ENCODE measurements around the gene FNDC11. TPM values are rescaled to one million over a fixed set of nuclear protein-coding genes. Genes with fewer than 3 reads are reported as not detected.

Gene FNDC11
- total RNA-seq, 5 donors from 2014 or later (not counting 1 experiment from before 2014, with no cell fraction given) = 0.38 to 1.8 (median 0.70) TPM

DNA sequence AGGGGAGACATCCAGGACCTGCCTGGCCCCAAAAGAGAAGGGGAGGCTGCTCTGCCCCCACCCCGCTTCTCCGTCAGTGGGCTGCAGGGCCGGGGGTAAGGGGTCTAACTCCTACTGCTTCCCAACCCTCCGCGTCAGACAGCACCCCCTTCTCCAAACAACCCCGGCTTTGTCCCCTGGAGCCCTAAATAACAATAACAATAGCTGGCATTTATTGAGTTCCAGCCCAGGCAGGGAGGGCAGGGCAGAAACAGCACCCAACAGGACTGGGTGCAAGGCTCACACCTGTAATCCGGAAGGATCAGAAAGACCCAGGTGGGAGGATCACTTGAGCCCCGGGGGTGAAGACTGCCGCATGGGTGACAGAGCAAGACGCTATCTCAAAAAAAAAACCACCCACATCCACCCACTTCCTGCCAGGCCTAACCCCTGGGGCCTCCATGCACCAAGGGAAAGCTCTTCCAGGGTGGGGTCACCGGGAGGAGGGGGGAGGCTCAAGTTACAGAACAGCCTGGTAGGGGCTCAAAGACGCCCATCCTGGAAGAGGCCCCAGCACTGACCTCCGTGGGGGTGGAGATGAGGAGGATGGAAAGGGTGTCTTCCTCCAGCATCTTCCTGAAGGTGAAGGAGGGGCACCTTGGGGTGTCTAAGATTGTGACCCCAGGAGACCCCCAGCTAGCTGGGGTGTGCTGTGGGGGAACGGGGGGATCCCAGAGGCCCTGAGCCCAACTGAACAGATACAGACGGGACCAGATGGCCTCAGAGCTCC lies 1.3 kb upstream of the FNDC11 start:
- Histone ChIP-seq H3K4me1 (ENCODE audit: control insufficient read depth in 1 of 2, extremely low read depth in 1 of 2, insufficient read depth in 2 of 2, low read length in 2 of 2) (peaks cover 22 to 37% of the 10 kb centered on the region in 2 experiments), H3K27me3 (replicated peaks in 1 of 2; ENCODE audit: control insufficient read depth in 2 of 2, extremely low read depth in 1 of 2, insufficient read depth in 2 of 2, low read length in 1 of 2) (peaks cover 0 to 36% of the 10 kb centered on the region in 2 experiments), H3K36me3 (ENCODE audit: control insufficient read depth in 2 of 2, extremely low read depth in 1 of 2, insufficient read depth in 1 of 2, low read length in 1 of 2) (no peaks in the 10 kb centered on the region), H3K4me3 (ENCODE audit: control insufficient read depth in 1 of 2, extremely low read depth in 1 of 2, low read length in 1 of 2) (peak overlapping the region; percentile 54 to 61), H3K27ac (ENCODE audit: low read length) (peak overlapping the region; percentile 86), H3K9me3 (no peaks in the 10 kb centered on the region)
- CTCF ChIA-PET = interaction anchor here in 1 of 2 donors (0.9 to 1.0 kb wide), 2 partner anchors 15 to 89 kb away, joined by 3 read pairs; no protein-coding TSS in a partner anchor
- WGBS (ENCODE audit: insufficient coverage) = 10% methylated on average over 5 of the region's 15 CpGs
- peaks cover 0 to 6% of the 10 kb centered on the region in 2 donors for H3K27me3 Mint-ChIP-seq
- H3K27ac Mint-ChIP-seq = peak overlapping the region; percentile 88 to 90
- H3K36me3 Mint-ChIP-seq = no peaks in the 10 kb centered on the region
- peaks cover 12 to 31% (median 18%) of the 10 kb centered on the region in 3 donors for H3K4me1 Mint-ChIP-seq
- peak; percentile 28 to 79 (median 57) for DNase-seq
- H3K4me3 Mint-ChIP-seq = peak overlapping the region; percentile 59 to 76 (median 61)
- ATAC-seq (replicated peaks in 1 of 4) = peak; percentile 49 to 69 (median 64)
- POLR2A ChIA-PET = interaction anchor here (0.6 to 0.8 kb wide), 3 partner anchors 21 to 457 kb away, joined by 3 read pairs; partner anchors contain the start of gene SAMD10 (in 1 of the 2)
- no peaks in the 10 kb centered on the region for H3K9me3 Mint-ChIP-seq

DNA sequence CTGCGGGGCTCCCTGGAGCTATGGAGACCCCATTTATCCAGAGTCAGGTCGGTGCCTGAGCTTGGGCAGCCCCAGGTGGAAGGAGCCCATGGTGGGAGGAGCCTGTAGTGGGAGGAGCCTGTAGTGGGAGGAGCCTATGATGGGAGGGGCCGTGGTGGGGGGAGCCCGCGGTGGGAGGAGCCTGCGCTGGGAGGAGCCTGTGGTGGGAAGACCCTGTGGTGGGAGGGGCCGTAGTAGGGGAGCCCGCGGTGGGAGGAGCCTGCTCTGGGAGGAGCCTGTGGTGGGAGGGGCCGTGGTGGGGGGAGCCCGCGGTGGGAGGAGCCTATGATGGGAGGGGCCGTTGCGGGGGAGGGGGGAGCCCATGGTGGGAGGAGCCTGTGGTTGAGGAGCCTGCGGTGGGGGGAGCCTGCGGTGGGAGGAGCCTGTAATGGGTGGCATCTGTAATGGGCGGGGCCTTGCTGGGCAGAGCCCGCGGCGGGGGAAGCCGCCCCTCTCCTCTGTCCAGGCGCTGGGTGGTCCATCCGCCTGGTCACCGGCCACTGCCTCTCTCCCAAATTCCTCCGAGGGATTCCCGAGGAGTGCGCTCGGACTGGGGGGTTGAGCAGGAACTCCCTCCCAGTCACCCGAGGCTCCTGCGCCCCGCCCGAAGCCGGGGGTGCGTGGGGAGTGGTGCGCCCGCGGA lies 567 bp upstream of the FNDC11 start:
- Histone ChIP-seq H3K27me3 (replicated peaks in 1 of 2; ENCODE audit: control insufficient read depth in 2 of 2, extremely low read depth in 1 of 2, insufficient read depth in 2 of 2, low read length in 1 of 2) (peaks cover 0 to 29% of the 10 kb centered on the region in 2 experiments), H3K4me3 (ENCODE audit: control insufficient read depth in 1 of 2, extremely low read depth in 1 of 2, low read length in 1 of 2) (peak overlapping the region; percentile 54 to 61), H3K9me3 (no peaks in the 10 kb centered on the region), H3K27ac (ENCODE audit: low read length) (peak overlapping the region; percentile 86), H3K4me1 (ENCODE audit: control insufficient read depth in 1 of 2, extremely low read depth in 1 of 2, insufficient read depth in 2 of 2, low read length in 2 of 2) (peaks cover 19 to 37% of the 10 kb centered on the region in 2 experiments), H3K36me3 (ENCODE audit: control insufficient read depth in 2 of 2, extremely low read depth in 1 of 2, insufficient read depth in 1 of 2, low read length in 1 of 2) (no peaks in the 10 kb centered on the region)
- Mint-ChIP-seq H3K36me3 (no peaks in the 10 kb centered on the region), H3K4me3 (peak overlapping the region; percentile 59 to 76 (median 61)), H3K4me1 (peaks cover 12 to 31% (median 18%) of the 10 kb centered on the region in 3 donors), H3K27me3 (peaks cover 0 to 6% of the 10 kb centered on the region in 2 donors), H3K9me3 (no peaks in the 10 kb centered on the region), H3K27ac (peak overlapping the region; percentile 88 to 90)
- POLR2A ChIA-PET = interaction anchor here in 1 of 2 donors (0.6 kb wide), 1 partner anchor 426 kb away, joined by 3 read pairs; the partner anchor contains the start of gene SAMD10
- 1% methylated on average over 24 of the region's 37 CpGs for WGBS (ENCODE audit: insufficient coverage)
- ATAC-seq (replicated peaks in 1 of 4) (peak; percentile 73 to 84 (median 76)), DNase-seq (peak; percentile 74 to 93 (median 87))
- CTCF ChIA-PET = interaction anchor here in 1 of 2 donors (0.9 to 1.0 kb wide), 2 partner anchors 16 to 88 kb away, joined by 3 read pairs; no protein-coding TSS in a partner anchor

GRCh38 chr20:63554361-63555278 lies 661 bp downstream of the FNDC11 start:
- Mint-ChIP-seq H3K36me3 (peaks cover 6% of the 10 kb centered on the region), H3K4me1 (peaks cover 11 to 27% (median 14%) of the 10 kb centered on the region in 3 donors), H3K9me3 (no peaks in the 10 kb centered on the region), H3K27ac (peak overlapping the region; percentile 11 to 22), H3K4me3 (peak overlapping the region; percentile 65 to 76 (median 72)), H3K27me3 (peaks cover 0 to 4% of the 10 kb centered on the region in 2 donors)
- DNase-seq (peak in 3 of 35 experiments; percentile 18 to 41 (median 32)), ATAC-seq (replicated peaks in 1 of 4) (no peak)
- Histone ChIP-seq H3K27me3 (replicated peaks in 1 of 2; ENCODE audit: control insufficient read depth in 2 of 2, extremely low read depth in 1 of 2, insufficient read depth in 2 of 2, low read length in 1 of 2) (peaks cover 0 to 19% of the 10 kb centered on the region in 2 experiments), H3K4me1 (ENCODE audit: control insufficient read depth in 1 of 2, extremely low read depth in 1 of 2, insufficient read depth in 2 of 2, low read length in 2 of 2) (peaks cover 11 to 32% of the 10 kb centered on the region in 2 experiments), H3K9me3 (no peaks in the 10 kb centered on the region), H3K4me3 (ENCODE audit: control insufficient read depth in 1 of 2, extremely low read depth in 1 of 2, low read length in 1 of 2) (peak overlapping the region in 1 of 2 donors; percentile 61), H3K36me3 (ENCODE audit: control insufficient read depth in 2 of 2, extremely low read depth in 1 of 2, insufficient read depth in 1 of 2, low read length in 1 of 2) (no peaks in the 10 kb centered on the region), H3K27ac (ENCODE audit: low read length) (no peak overlapping the region)
- ChIA-PET POLR2A (interaction anchor here in 1 of 2 donors (0.6 kb wide), 1 partner anchor 413 kb away, joined by 4 read pairs; no protein-coding TSS in a partner anchor), CTCF (no interaction called here)
- WGBS (ENCODE audit: insufficient coverage) = 76% methylated on average over 37 of the region's 38 CpGs

DNA sequence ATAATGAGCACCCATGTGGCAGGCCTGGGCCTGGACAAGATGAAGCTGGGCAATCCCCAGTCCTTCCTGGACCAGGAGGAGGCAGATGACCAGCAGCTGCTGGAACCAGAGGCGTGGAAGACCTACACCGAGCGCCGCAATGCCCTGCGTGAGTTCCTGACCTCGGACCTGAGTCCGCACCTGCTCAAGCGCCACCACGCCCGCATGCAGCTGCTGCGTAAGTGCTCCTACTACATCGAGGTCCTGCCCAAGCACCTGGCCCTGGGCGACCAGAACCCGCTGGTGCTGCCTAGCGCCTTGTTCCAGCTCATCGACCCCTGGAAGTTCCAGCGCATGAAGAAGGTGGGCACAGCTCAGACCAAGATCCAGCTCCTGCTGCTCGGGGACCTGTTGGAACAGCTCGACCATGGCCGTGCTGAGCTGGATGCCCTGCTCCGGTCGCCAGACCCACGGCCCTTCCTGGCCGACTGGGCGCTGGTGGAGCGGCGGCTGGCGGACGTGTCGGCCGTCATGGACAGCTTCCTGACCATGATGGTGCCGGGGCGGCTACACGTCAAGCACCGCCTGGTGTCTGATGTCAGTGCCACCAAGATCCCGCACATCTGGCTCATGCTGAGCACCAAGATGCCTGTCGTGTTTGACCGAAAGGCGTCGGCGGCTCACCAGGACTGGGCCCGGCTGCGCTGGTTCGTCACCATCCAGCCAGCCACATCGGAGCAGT lies 1.9 kb downstream of the FNDC11 start:
- DNase-seq = no peak
- peaks cover 7 to 11% of the 10 kb centered on the region in 2 donors for H3K36me3 ChIP-seq (ENCODE audit: control insufficient read depth in 2 of 2, extremely low read depth in 1 of 2, insufficient read depth in 1 of 2, low read length in 1 of 2)
- WGBS (ENCODE audit: insufficient coverage) = 95% methylated on average over 44 of the region's 45 CpGs
- H3K27ac ChIP-seq (ENCODE audit: low read length) = no peak overlapping the region
- Mint-ChIP-seq H3K27me3 (no peaks in the 10 kb centered on the region), H3K4me3 (no peak overlapping the region), H3K36me3 (peaks cover 12% of the 10 kb centered on the region), H3K27ac (no peak overlapping the region), H3K9me3 (no peaks in the 10 kb centered on the region), H3K4me1 (peaks cover 11 to 28% (median 14%) of the 10 kb centered on the region in 3 donors)
- POLR2A ChIA-PET = interaction anchor here in 1 of 2 donors (0.6 kb wide), 1 partner anchor 251 kb away, joined by 4 read pairs; no protein-coding TSS in a partner anchor
- no peaks in the 10 kb centered on the region for H3K9me3 ChIP-seq
- ATAC-seq (replicated peaks in 1 of 4) = no peak
- CTCF ChIA-PET = no interaction called here
- H3K27me3 ChIP-seq (replicated peaks in 1 of 2; ENCODE audit: control insufficient read depth in 2 of 2, extremely low read depth in 1 of 2, insufficient read depth in 2 of 2, low read length in 1 of 2) = peaks cover 0 to 7% of the 10 kb centered on the region in 2 experiments
- peaks cover 11 to 32% of the 10 kb centered on the region in 2 experiments for H3K4me1 ChIP-seq (ENCODE audit: control insufficient read depth in 1 of 2, extremely low read depth in 1 of 2, insufficient read depth in 2 of 2, low read length in 2 of 2)
- H3K4me3 ChIP-seq (ENCODE audit: control insufficient read depth in 1 of 2, extremely low read depth in 1 of 2, low read length in 1 of 2) = no peak overlapping the region

- Mint-ChIP-seq H3K27me3 (no peaks in the 10 kb centered on the region), H3K27ac (no peak overlapping the region), H3K36me3 (peaks cover 12% of the 10 kb centered on the region), H3K4me3 (no peak overlapping the region), H3K4me1 (peaks cover 11 to 23% (median 13%) of the 10 kb centered on the region in 3 donors), H3K9me3 (no peaks in the 10 kb centered on the region)
- Histone ChIP-seq H3K27ac (ENCODE audit: low read length) (no peak overlapping the region), H3K27me3 (replicated peaks in 1 of 2; ENCODE audit: control insufficient read depth in 2 of 2, extremely low read depth in 1 of 2, insufficient read depth in 2 of 2, low read length in 1 of 2) (peaks cover 0 to 2% of the 10 kb centered on the region in 2 experiments), H3K36me3 (ENCODE audit: control insufficient read depth in 2 of 2, extremely low read depth in 1 of 2, insufficient read depth in 1 of 2, low read length in 1 of 2) (peaks cover 10 to 22% of the 10 kb centered on the region in 2 donors), H3K4me3 (ENCODE audit: control insufficient read depth in 1 of 2, extremely low read depth in 1 of 2, low read length in 1 of 2) (no peak overlapping the region), H3K4me1 (ENCODE audit: control insufficient read depth in 1 of 2, extremely low read depth in 1 of 2, insufficient read depth in 2 of 2, low read length in 2 of 2) (peaks cover 9 to 29% of the 10 kb centered on the region in 2 experiments), H3K9me3 (no peaks in the 10 kb centered on the region)
- 85% methylated on average over 19 of the region's 23 CpGs for WGBS (ENCODE audit: insufficient coverage)
- DNase-seq = no peak
- ChIA-PET POLR2A (no interaction called here), CTCF (no interaction called here)
- no peak for ATAC-seq (replicated peaks in 1 of 4)
Measured at GRCh38 chr20:63556873-63557478, 3.0 kb downstream of the FNDC11 start.

All from T-cell (primary cell).